Stimulated activated CD4-positive, alpha-beta T cell treated with anti-CD3 and anti-CD28 coated beads, Interleukin-4, amount 100 ng/mL, for 4 hours (primary cell): ENCODE measurements around the gene KCNJ4.
"Not testable (repeated sequence)": the region's sequence is repeated elsewhere in the genome, so short reads cannot be mapped to it uniquely, and the experiment has no call there.

ENCODE experiments used
- DNase-seq, 2 experiments: peaks; one replicate each; pipeline ENCODE4 v3.0.0-alpha.2; 2020

Gene KCNJ4

GRCh38 chr22:38411016-38411415, 44.0 kb downstream of the KCNJ4 start:
- no peak for DNase-seq

GRCh38 chr22:38409916-38410315, 45.1 kb downstream of the KCNJ4 start:
- DNase-seq = not testable (repeated sequence)

GRCh38 chr22:38406617-38407016, 48.4 kb downstream of the KCNJ4 start:
- DNase-seq = no peak

GRCh38 chr22:38404419-38404818, 50.6 kb downstream of the KCNJ4 start:
- DNase-seq = no peak

GRCh38 chr22:38403812-38404211, 51.2 kb downstream of the KCNJ4 start:
- DNase-seq = no peak

GRCh38 chr22:38402204-38402603, 52.8 kb downstream of the KCNJ4 start:
- no peak for DNase-seq

GRCh38 chr22:38401336-38402084, 53.5 kb downstream of the KCNJ4 start:
- DNase-seq = no peak

GRCh38 chr22:38400256-38400655, 54.7 kb downstream of the KCNJ4 start:
- DNase-seq = not testable (repeated sequence)

- peak; percentile 76 to 85 for DNase-seq
These were observed 56.2 kb downstream of the KCNJ4 start for GRCh38 chr22:38398609-38399461.

GRCh38 chr22:38398181-38398608, 56.8 kb downstream of the KCNJ4 start:
- peak; percentile 19 to 28 for DNase-seq

- DNase-seq = no peak
These were observed 57.6 kb downstream of the KCNJ4 start for GRCh38 chr22:38397189-38398085.

- DNase-seq = not testable (repeated sequence)
These were observed 58.4 kb downstream of the KCNJ4 start for GRCh38 chr22:38396440-38397069.

GRCh38 chr22:38395944-38396343, 59.1 kb downstream of the KCNJ4 start:
- DNase-seq = not testable (repeated sequence)

- not testable (repeated sequence) for DNase-seq
These were observed 59.9 kb downstream of the KCNJ4 start for GRCh38 chr22:38394929-38395624.

GRCh38 chr22:38389428-38389818, 65.6 kb downstream of the KCNJ4 start:
- DNase-seq = not testable (repeated sequence)

- not testable (repeated sequence) for DNase-seq
These were observed 66.2 kb downstream of the KCNJ4 start for GRCh38 chr22:38388506-38389427.

- DNase-seq = not testable (repeated sequence)
These were observed 68.1 kb downstream of the KCNJ4 start for GRCh38 chr22:38386918-38387317.

GRCh38 chr22:38383417-38383816, 71.6 kb downstream of the KCNJ4 start:
- no peak for DNase-seq

GRCh38 chr22:38381371-38381770, 73.6 kb downstream of the KCNJ4 start:
- not testable (repeated sequence) for DNase-seq
